ENCODE results near the gene TRAIP. TPM values are rescaled to one million over a fixed set of nuclear protein-coding genes. Genes with fewer than 3 reads are reported as not detected.

TRAIP gene
- total RNA-seq, 1 donor from 2014 or later, result 1.5 TPM

DNA sequence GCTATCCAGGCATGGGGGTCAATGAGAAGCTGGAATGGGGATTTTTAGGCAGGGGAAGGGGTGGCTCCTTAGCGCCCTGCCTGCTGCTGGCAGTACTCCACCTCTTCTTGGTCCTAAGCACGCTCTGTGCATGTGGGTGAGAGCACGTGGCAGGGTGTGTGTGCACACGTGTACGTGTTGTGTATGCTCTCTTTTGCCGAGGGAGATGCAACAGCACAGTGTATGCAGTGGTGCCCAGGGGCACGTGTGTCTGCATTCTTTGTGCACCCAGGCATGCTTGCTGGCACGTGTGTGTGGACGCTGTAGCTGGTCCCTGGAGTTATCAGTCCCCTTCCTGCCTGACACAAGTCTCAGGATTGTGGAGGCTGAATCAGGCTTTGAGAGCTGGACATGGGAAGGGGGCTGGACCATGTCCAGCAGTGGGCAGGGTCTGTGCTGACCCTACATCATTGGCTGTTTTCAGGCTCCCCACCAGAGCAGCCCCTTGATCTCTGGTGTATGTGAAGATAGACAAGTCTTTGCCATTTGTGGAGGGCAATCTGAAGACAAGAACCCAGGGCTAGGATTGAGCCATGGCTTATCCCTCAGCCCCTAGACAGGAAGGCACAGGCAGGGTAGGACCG lies 15.3 kb upstream of the TRAIP start:
- DNase-seq, result no peak
- Histone ChIP-seq H3K4me1 (peaks cover 8% of the 10 kb centered on the region), H3K4me3 (no peak overlapping the region), H3K36me3 (no peaks in the 10 kb centered on the region), H3K27me3 (peaks cover 33% of the 10 kb centered on the region), H3K9me3 (no peaks in the 10 kb centered on the region), H3K27ac (no peak overlapping the region)
- intact Hi-C loops (cut with DNase I), result no loop called here
- TF ChIP-seq, protein P1, sequence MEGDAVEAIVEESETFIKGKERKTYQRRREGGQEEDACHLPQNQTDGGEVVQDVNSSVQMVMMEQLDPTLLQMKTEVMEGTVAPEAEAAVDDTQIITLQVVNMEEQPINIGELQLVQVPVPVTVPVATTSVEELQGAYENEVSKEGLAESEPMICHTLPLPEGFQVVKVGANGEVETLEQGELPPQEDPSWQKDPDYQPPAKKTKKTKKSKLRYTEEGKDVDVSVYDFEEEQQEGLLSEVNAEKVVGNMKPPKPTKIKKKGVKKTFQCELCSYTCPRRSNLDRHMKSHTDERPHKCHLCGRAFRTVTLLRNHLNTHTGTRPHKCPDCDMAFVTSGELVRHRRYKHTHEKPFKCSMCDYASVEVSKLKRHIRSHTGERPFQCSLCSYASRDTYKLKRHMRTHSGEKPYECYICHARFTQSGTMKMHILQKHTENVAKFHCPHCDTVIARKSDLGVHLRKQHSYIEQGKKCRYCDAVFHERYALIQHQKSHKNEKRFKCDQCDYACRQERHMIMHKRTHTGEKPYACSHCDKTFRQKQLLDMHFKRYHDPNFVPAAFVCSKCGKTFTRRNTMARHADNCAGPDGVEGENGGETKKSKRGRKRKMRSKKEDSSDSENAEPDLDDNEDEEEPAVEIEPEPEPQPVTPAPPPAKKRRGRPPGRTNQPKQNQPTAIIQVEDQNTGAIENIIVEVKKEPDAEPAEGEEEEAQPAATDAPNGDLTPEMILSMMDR (IDR thresholded peaks at IDR 0.05), result no peak
- ATAC-seq, result no peak

- peaks cover 8% of the 10 kb centered on the region for H3K4me1 ChIP-seq
- intact Hi-C loops (cut with DNase I), result no loop called here
- H3K9me3 ChIP-seq, result no peaks in the 10 kb centered on the region
- ATAC-seq, result no peak
- H3K4me3 ChIP-seq, result peak within 1 kb of the TSS; percentile 31
- H3K36me3 ChIP-seq, result no peaks in the 10 kb centered on the region
- H3K27me3 ChIP-seq, result peaks cover 33% of the 10 kb centered on the region
- TF ChIP-seq, protein P1 (IDR thresholded peaks at IDR 0.05), result no peak
- no peak within 1 kb of the TSS for H3K27ac ChIP-seq
- DNase-seq, result no peak
Observed at GRCh38 chr3:49869525-49870126, 13.3 kb upstream of the TRAIP start, which contains the start of gene CAMKV. Gene CAMKV (minus strand): TSS chr3:49869906. CDS start chr3:49862388, 7,518 bp downstream.

GRCh38 chr3:49868862-49869466 lies 12.6 kb upstream of the TRAIP start:
- Histone ChIP-seq H3K4me3 (peak overlapping the region; percentile 31), H3K27ac (no peak overlapping the region), H3K27me3 (peaks cover 33% of the 10 kb centered on the region), H3K9me3 (no peaks in the 10 kb centered on the region), H3K4me1 (peaks cover 8% of the 10 kb centered on the region), H3K36me3 (no peaks in the 10 kb centered on the region)
- TF ChIP-seq, protein P1 (IDR thresholded peaks at IDR 0.05), result no peak
- no peak for DNase-seq
- intact Hi-C loops (cut with DNase I), result no loop called here
- no peak for ATAC-seq

DNA sequence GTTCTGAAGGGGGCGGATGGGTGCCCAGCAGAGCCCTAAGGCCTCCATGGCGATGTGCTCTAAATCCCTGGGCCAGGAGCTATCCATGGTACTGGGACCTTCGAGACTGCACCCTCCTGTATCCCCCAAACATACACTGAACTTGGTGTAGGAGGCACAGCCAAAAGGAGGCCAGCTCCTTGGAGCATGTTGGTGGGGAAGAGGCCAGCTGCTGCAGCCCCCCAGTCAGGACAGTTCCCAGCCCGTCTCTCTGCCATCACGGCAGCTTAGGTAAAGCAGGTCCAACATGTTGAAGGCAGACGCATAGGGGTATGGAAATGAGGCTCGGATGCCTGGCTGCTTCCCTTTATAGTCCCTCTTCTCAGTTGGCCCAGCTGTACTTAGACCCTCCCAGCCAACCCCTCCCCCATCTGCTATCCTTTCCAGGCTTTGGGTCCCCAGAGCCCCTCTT lies 11.5 kb upstream of the TRAIP start:
- no peak overlapping the region for H3K27ac ChIP-seq
- TF ChIP-seq, protein P1 (IDR thresholded peaks at IDR 0.05), result no peak
- peaks cover 8% of the 10 kb centered on the region for H3K4me1 ChIP-seq
- no peak overlapping the region for H3K4me3 ChIP-seq
- DNase-seq, result no peak
- H3K9me3 ChIP-seq, result no peaks in the 10 kb centered on the region
- peaks cover 33% of the 10 kb centered on the region for H3K27me3 ChIP-seq
- peak; percentile 12 for ATAC-seq
- intact Hi-C loops (cut with DNase I), result no loop called here
- no peaks in the 10 kb centered on the region for H3K36me3 ChIP-seq

DNA sequence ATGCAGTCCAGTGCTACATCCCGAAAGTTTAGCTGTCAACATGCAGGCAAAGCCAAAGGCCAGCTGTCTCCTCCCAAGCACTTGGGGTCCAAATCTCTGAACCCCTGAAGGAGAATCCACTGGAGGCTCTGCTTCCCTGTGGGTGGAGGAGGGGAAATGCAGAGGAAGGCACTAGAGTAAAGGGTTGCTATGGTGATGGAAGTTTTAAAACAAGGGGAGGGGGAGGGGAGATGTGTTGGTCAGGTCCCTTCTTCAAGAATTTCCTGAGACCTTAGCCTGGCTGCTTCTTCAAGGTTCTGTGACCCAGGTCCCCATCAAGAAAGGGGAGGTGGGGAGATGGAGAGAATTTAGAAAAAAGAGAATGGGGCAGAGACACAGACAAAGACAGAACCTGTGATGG lies 11.0 kb upstream of the TRAIP start:
- DNase-seq, result no peak
- intact Hi-C loops (cut with DNase I), result no loop called here
- Histone ChIP-seq H3K4me1 (peaks cover 8% of the 10 kb centered on the region), H3K27me3 (peaks cover 33% of the 10 kb centered on the region), H3K27ac (no peak overlapping the region), H3K9me3 (no peaks in the 10 kb centered on the region), H3K4me3 (no peak overlapping the region), H3K36me3 (no peaks in the 10 kb centered on the region)
- no peak for ATAC-seq
- TF ChIP-seq, protein P1 (IDR thresholded peaks at IDR 0.05), result no peak
